Vagina (tissue), 2 donors: Measurements from ENCODE around the gene CPSF4L.

ENCODE experiments used
- POLR2A ChIP-seq, 2 donors: fragments of 450-650 bp; IDR thresholded peaks; one replicate each; pipeline ENCODE4 v1.6.1; 2017; ENCODE audit warnings: antibody characterized with exemption in 2 of 2, mild to moderate bottlenecking in 2 of 2, moderate library complexity in 2 of 2
- POLR2AphosphoS5 ChIP-seq, 2 donors: sonication (generic); formaldehyde crosslinking; IDR thresholded peaks; one replicate each; pipeline ENCODE4 v1.9.0; 2017; ENCODE audit warnings: antibody characterized with exemption in 2 of 2, mild to moderate bottlenecking in 2 of 2, low read depth in 1 of 2; ENCODE audit not compliant: insufficient read depth in 1 of 2
- TF ChIP-seq, protein P1 (sequence below), 3 experiments: fragments of 450-650 bp in 2 of 3; fragments of 200-600 bp in 1 of 3; sonication (generic) in 1 of 3; IDR thresholded peaks; one replicate each; pipeline ENCODE4 v1.5.1; 2017 to 2019; ENCODE audit warnings: antibody characterized with exemption in 3 of 3, mild to moderate bottlenecking in 2 of 3, moderate library complexity in 2 of 3

GRCh38 chr17:73290399-73291259 lies 28.9 kb upstream of the CPSF4L start:
- TF ChIP-seq, protein P1, sequence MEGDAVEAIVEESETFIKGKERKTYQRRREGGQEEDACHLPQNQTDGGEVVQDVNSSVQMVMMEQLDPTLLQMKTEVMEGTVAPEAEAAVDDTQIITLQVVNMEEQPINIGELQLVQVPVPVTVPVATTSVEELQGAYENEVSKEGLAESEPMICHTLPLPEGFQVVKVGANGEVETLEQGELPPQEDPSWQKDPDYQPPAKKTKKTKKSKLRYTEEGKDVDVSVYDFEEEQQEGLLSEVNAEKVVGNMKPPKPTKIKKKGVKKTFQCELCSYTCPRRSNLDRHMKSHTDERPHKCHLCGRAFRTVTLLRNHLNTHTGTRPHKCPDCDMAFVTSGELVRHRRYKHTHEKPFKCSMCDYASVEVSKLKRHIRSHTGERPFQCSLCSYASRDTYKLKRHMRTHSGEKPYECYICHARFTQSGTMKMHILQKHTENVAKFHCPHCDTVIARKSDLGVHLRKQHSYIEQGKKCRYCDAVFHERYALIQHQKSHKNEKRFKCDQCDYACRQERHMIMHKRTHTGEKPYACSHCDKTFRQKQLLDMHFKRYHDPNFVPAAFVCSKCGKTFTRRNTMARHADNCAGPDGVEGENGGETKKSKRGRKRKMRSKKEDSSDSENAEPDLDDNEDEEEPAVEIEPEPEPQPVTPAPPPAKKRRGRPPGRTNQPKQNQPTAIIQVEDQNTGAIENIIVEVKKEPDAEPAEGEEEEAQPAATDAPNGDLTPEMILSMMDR (IDR thresholded peaks at IDR 0.05) = no peak
- TF ChIP-seq POLR2A (IDR thresholded peaks at IDR 0.05) (no peak), POLR2AphosphoS5 (IDR thresholded peaks at IDR 0.05; ENCODE audit: insufficient read depth in 1 of 2, low read depth in 1 of 2) (no peak)
